ENCODE data around the gene PKP1.

Gene PKP1

DNA sequence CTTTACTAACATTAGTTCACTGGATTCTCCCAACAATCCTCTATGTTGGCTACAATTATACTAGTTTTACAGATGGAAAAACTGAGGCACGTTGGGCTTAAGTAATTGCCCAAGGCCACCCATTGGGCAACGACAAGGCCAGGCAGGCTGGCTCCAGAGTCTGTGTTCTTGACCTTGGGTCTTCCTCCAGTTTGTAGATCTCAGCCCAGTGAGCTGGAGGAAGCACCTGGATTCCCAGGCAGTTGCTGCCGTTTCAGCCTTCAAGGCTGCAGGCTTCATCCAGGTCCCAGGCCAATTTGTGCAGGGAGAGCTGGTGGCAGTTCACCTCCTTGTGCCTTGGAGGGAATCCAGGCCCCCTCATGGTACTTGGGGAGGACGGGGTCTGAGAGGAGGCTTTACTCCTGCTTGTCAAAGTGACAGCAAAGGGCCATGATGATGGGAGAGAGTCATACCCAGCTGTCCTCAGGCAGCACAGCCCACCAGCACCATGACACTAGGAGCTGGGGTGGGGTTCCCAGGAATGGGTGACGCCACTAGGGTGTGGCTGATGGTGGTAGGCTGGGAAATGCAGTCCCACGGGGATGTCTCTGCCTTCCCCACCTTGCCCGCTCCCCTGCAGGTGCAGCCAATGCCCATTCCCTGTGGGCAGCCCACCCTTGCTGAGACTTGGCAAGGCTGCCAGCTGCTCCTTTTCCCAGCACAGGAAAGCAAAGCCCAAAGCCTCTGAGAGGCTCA, 27.1 kb downstream of the PKP1 start:
- DNase-seq = no peak

GRCh38 chr1:201310986-201311355, 27.7 kb downstream of the PKP1 start:
- no peak for DNase-seq

DNA sequence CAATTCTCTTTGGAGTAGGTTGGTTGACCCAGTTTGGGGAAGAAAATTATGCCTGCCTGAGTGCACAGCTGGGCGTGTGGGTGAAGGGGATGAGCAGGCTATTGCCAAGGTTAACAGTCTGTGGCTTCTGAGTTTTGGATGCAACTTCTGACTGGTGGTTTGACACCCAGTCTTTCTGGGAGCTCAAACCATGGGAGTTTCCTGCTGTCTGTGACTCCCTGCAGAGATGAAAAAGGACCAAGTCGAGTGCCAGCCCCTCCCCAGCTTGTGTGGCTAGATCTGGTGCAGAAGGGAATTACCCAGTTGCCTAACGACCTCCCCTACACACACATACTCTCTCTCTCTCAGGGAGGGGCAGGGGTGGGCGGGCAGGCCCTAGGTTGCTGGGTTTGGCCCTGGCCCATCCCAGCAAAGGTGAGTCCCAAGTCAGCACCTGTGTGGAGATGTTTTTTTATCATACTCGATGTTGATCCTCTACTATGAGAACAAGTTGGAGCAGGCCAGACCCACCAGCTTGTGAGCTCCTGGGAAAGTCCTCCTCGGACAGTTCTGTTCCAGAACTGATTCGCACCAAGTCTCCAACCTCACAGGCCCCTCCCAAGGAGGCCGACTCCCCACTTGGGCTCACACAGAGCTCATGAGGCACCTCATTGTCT, 28.2 kb downstream of the PKP1 start:
- no peak for DNase-seq

GRCh38 chr1:201312298-201312697, 29.0 kb downstream of the PKP1 start:
- DNase-seq = no peak

DNA sequence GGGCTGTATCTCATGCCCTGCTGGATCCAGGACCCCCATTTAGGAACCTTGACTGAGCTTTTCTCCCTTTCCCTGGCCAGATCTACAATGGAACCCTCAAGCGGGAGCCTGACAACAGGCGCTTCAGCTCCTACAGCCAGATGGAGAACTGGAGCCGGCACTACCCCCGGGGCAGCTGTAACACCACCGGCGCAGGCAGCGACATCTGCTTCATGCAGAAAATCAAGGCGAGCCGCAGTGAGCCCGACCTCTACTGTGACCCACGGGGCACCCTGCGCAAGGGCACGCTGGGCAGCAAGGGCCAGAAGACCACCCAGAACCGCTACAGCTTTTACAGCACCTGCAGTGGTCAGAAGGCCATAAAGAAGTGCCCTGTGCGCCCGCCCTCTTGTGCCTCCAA, 29.8 kb downstream of the PKP1 start:
- DNase-seq = no peak

- DNase-seq = no peak
Observed at GRCh38 chr1:201316556-201316955, 33.2 kb downstream of the PKP1 start.

DNA sequence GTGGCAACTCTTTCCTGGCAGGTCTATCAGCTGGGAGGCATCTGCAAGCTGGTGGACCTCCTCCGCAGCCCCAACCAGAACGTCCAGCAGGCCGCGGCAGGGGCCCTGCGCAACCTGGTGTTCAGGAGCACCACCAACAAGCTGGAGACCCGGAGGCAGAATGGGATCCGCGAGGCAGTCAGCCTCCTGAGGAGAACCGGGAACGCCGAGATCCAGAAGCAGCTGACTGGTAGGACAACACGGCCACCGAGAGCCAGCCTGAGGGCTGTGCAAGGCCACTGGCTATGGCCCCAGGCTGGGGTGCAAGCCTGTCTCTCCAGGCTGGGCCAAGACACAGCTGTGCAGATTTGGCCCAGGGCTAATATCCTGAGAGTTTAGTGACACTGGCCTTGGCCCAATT, 34.2 kb downstream of the PKP1 start:
- DNase-seq = no peak

- DNase-seq = no peak
Observed at GRCh38 chr1:201318504-201319340, 35.4 kb downstream of the PKP1 start.

GRCh38 chr1:201319631-201320030, 36.3 kb downstream of the PKP1 start:
- DNase-seq = no peak

DNA sequence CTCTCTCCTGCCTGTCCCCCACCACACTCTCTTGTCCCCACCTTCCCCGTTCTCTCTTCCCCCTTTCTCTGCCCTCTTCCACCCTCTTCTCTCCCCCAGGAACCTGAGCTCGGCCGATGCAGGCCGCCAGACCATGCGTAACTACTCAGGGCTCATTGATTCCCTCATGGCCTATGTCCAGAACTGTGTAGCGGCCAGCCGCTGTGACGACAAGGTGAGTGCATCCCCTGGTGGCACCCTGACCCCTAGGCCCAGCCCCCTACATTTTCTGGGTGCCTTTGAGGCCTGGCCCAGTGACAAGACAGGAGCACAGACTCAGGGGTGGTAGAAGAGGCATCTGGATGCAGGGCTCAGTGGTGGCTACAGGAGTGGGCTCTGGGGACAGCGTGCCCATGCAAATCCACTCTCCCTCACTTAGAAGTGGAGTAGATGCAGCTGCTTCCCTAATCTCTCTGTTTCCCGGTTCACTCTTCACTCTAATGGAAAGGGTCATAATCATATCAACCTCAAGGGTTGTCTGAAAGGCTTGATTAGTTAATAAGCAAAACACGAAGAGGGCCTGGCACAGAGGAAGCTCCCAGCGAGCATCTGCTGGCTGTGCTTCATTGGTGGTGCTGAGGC, 37.0 kb downstream of the PKP1 start:
- no peak for DNase-seq

DNA sequence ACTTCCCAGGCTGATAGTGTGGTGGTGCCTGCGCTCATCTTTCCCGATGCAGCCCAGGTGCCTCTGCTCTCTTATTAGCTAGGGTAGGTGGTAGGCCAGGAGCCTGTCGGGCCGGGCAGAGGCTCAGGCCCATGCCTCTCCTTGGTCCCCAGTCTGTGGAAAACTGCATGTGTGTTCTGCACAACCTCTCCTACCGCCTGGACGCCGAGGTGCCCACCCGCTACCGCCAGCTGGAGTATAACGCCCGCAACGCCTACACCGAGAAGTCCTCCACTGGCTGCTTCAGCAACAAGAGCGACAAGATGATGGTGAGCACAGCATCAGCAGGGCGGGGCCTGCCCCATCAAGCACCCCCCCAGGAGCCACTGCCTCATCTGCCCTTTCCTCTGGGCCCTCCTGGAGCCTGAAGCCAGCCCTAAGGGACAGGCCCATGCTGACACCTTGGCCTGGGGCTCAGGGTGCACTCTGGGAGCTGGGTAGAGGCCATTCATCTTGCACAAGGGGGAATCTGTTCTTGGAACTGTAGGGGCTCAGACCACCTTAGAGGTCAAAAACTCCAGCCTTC, 38.6 kb downstream of the PKP1 start:
- no peak for DNase-seq

DNA sequence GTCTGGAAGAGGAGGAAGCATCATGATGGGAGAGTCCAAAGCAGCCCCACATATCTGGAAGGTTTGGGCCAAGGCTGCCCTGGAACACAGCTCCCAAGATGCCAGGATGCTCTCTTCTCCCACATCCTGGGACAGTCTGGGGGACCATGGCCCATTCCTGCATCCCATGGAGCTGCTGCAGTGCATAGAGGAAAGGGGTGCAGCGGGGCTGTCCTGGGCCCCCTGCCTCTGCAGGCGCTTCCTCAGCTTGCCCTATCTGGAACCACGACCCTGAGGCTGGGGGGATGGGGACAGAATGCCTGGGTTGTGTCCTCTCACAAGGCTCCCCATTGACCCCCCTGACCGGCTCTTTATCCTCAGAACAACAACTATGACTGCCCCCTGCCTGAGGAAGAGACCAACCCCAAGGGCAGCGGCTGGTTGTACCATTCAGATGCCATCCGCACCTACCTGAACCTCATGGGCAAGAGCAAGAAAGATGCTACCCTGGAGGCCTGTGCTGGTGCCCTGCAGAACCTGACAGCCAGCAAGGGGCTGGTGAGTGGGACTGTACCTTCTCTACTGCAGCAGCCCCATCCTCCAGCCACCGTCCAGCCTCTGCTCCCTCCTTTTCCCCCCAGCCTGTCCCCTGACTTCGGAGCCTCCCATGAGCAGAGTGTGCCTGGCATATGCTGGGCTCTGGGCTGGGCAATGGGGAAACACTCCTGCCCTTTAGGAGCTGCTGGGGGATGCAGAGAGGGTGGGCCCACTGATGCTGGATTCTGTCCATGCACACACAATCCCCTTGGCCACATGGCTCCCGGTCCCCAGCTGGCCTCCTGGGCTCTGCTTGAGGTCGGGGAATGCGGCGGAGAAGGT, 39.6 kb downstream of the PKP1 start:
- DNase-seq = no peak

GRCh38 chr1:201324306-201324705, 41.0 kb downstream of the PKP1 start:
- no peak for DNase-seq

- DNase-seq = no peak
Observed at GRCh38 chr1:201324821-201325677, 41.7 kb downstream of the PKP1 start.

GRCh38 chr1:201325678-201326060, 42.4 kb downstream of the PKP1 start:
- no peak for DNase-seq

GRCh38 chr1:201326710-201327109, 43.4 kb downstream of the PKP1 start:
- DNase-seq = no peak

DNA sequence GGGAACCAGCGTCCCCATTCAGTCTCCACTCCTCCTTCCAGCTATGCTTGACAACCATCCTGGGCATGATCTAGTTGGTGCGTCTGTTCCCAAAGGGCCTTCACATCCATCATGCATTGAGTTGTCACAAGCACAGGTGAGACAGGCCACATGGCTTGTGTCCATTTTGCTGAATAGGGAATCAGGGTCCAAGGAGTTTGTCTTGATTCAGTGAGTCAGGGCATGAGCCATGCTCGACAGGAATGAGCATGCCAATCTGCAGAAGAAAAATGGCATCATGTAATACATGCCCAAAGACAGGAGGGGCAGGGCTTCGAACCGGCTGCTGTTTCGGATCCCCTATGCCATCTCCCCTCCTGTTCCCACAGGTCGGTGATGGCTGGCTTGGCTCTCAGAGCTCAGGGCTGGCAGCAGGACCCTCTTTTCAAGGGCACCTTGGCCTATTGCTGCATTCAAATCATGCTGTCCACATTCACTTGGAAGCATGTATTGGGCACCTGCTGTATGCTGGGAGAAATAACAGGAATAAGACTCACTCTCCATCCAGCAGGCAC, 44.5 kb downstream of the PKP1 start:
- no peak for DNase-seq

- DNase-seq = no peak
Observed at GRCh38 chr1:201328576-201328975, 45.3 kb downstream of the PKP1 start.

GRCh38 chr1:201329286-201329685, 46.0 kb downstream of the PKP1 start:
- DNase-seq = no peak

DNA sequence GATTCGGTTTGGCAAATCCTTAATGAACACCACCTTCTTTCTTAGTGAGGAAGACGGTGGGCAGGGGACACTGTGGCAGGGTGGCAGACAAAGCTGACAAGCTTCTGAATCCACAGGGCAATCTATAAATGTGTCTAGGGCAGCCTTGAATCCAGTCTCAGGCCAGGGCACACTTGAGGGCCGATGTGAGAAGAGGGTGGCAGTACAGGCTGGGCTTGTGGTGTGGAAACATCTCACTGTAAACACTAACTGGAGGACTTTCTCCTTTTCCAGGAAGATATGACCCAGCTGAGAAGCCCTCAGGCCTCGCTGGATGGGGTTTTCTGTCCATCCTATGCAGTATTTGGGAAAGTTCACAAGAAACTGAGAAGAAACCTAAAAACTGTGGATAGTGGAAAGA, 46.5 kb downstream of the PKP1 start:
- DNase-seq = no peak

DNA sequence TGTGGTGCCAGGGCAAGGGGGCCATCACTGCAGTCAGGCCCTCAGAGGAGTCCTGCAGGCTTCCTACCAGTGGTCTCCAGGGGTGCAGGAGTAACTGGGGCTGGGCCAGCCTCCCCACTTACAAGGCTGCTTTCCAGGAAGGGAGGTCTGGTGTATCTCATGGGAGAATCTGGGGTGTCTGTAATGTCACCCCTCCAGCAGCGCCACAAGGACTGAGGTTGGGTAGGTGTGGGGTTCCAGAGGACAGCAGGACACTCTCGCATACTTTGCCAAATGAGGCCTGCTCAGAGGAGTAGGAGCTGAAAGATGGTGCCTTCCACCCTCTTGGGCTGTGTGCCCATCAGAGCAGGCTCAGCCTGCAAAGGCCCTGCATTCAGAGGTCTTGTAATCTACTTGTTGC, 47.2 kb downstream of the PKP1 start:
- no peak for DNase-seq
